ENCODE results near the gene HIPK2.

The HIPK2 gene

DNA sequence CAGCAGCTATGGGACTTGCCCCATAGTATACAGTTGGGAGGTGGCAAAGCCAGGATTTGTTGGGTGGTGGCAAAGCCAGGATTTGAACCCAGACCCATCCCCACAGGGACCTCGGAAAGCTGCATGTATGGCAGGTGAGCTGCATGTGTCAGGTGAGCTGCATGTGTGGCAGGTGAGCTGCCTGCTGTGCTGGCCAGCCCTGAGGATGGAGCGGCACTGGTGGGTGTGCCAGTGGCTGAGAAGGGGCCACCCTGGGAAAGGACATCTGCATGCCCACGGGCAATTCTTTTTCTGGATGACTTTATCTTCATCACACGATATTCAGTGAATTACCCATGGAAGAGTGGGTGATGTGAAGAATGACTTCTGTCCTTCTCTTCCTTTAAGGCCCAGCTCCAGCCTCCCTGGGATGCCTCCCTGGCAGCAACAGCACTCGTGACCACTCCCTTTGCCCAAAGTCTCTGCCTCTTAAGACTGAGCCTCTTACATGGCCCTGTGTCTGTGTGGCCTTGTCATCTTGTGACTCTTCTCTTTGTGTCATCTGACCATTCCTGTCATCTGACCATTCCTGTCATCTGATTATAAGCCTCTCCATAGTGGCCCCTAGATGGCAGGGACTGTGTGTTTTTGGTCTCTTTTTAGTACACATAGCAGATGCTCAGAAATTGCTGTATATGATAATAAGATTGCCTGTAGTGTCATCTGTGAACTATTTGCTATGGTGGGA, 229.3 kb downstream of the HIPK2 start:
- ChIA-PET CTCF (interaction anchor here (0.6 kb wide), 1 partner anchor 311 kb away, joined by 6 read pairs; no protein-coding TSS in a partner anchor), POLR2A (interaction anchor here (0.8 kb wide), 1 partner anchor 426 kb away, joined by 3 read pairs; no protein-coding TSS in a partner anchor)
- no peak for DNase-seq (ENCODE audit: extremely low spot score)
- no peak for TF ChIP-seq BHLHE40 (IDR thresholded peaks at IDR 0.05; ENCODE audit: borderline replicate concordance)
- no peak for TF ChIP-seq ARNT (IDR thresholded peaks at IDR 0.05)
- TF ChIP-seq FOXA1 (IDR thresholded peaks at IDR 0.05), result no peak
- TF ChIP-seq LEF1 (IDR thresholded peaks at IDR 0.05; ENCODE audit: borderline replicate concordance), result no peak
- no peak for TF ChIP-seq HDGF (IDR thresholded peaks at IDR 0.05; ENCODE audit: borderline replicate concordance)
- no peak for TF ChIP-seq FOXK2 (IDR thresholded peaks at IDR 0.05)
- TF ChIP-seq NFRKB (IDR thresholded peaks at IDR 0.05), result no peak
- no peak for TF ChIP-seq SUZ12 (IDR thresholded peaks at IDR 0.05)
- TF ChIP-seq TARDBP (IDR thresholded peaks at IDR 0.05), result no peak
- TF ChIP-seq SP1 (IDR thresholded peaks at IDR 0.05), result no peak

GRCh38 chr7:139544645-139545044, 233.2 kb downstream of the HIPK2 start:
- CTCF ChIA-PET, result no interaction called here
- TF ChIP-seq FOXA1 (IDR thresholded peaks at IDR 0.05), result no peak
- TF ChIP-seq BHLHE40 (IDR thresholded peaks at IDR 0.05; ENCODE audit: borderline replicate concordance), result no peak
- TF ChIP-seq SP1 (IDR thresholded peaks at IDR 0.05), result no peak
- TF ChIP-seq NFRKB (IDR thresholded peaks at IDR 0.05), result no peak
- TF ChIP-seq ARNT (IDR thresholded peaks at IDR 0.05), result no peak
- no peak for TF ChIP-seq HDGF (IDR thresholded peaks at IDR 0.05; ENCODE audit: borderline replicate concordance)
- no peak for TF ChIP-seq ELF4 (IDR thresholded peaks at IDR 0.05)
- no peak for TF ChIP-seq CTBP1 (IDR thresholded peaks at IDR 0.05; ENCODE audit: borderline replicate concordance)
- TF ChIP-seq L3MBTL2 (conservative IDR thresholded peaks at IDR 0.05), result no peak
- no peak for TF ChIP-seq FOXM1 (IDR thresholded peaks at IDR 0.05; ENCODE audit: borderline replicate concordance)
- no peak for TF ChIP-seq LEF1 (IDR thresholded peaks at IDR 0.05; ENCODE audit: borderline replicate concordance)
- TF ChIP-seq TARDBP (IDR thresholded peaks at IDR 0.05), result no peak
- TF ChIP-seq ZNF384 (IDR thresholded peaks at IDR 0.05), result no peak
- TF ChIP-seq SUZ12 (IDR thresholded peaks at IDR 0.05), result no peak
- TF ChIP-seq, protein P1, sequence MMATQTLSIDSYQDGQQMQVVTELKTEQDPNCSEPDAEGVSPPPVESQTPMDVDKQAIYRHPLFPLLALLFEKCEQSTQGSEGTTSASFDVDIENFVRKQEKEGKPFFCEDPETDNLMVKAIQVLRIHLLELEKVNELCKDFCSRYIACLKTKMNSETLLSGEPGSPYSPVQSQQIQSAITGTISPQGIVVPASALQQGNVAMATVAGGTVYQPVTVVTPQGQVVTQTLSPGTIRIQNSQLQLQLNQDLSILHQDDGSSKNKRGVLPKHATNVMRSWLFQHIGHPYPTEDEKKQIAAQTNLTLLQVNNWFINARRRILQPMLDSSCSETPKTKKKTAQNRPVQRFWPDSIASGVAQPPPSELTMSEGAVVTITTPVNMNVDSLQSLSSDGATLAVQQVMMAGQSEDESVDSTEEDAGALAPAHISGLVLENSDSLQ (IDR thresholded peaks at IDR 0.05), result no peak
- TF ChIP-seq FOXK2 (IDR thresholded peaks at IDR 0.05), result no peak
- no peak for DNase-seq (ENCODE audit: extremely low spot score)
- POLR2A ChIA-PET, result no interaction called here

DNA sequence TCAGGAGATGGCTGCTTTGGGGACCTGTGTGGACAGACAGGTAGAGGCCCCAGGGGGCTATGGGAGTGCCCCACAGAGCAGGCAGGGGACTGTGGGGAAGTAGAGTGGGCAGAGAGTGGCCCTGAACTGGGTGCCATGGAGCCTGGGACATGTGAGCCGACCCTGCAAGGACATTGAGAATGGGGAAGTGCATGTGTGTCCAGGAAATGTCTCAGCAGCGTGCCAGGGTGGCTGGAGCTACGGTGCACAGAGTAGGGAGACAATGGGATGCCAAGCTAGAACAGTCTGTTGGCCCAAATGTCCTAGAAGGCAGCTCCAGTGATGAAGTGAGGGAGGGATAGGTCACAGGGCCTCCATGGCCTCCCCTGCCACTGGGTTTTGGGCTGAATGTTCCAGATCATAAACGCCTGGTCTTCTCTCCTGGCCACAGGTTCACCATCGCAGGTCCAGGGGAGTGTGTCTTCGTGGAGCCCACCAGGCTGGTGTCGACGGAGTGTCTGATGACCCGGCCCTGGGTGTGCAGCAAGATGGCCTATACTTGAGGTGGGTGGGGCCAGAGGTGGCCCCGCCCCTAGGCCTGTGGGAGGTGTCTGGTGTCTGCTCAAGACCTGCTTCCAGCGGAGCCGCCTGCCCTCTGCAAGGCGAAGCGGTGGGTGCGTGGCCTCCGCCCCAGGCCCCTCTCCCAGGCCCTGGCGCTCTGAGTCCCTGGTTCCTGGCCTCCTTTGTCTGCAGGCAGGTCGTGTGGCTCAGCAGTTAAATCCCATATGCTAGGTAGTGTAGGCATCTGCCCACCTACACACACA, 233.8 kb downstream of the HIPK2 start:
- no peak for TF ChIP-seq L3MBTL2 (conservative IDR thresholded peaks at IDR 0.05)
- TF ChIP-seq TARDBP (IDR thresholded peaks at IDR 0.05), result no peak
- no peak for TF ChIP-seq FOXA1 (IDR thresholded peaks at IDR 0.05)
- no peak for TF ChIP-seq ZNF384 (IDR thresholded peaks at IDR 0.05)
- no peak for TF ChIP-seq CTBP1 (IDR thresholded peaks at IDR 0.05; ENCODE audit: borderline replicate concordance)
- no peak for TF ChIP-seq BHLHE40 (IDR thresholded peaks at IDR 0.05; ENCODE audit: borderline replicate concordance)
- TF ChIP-seq SUZ12 (IDR thresholded peaks at IDR 0.05), result no peak
- TF ChIP-seq, protein P1 (IDR thresholded peaks at IDR 0.05), result no peak
- TF ChIP-seq FOXM1 (IDR thresholded peaks at IDR 0.05; ENCODE audit: borderline replicate concordance), result no peak
- no peak for TF ChIP-seq ELF4 (IDR thresholded peaks at IDR 0.05)
- CTCF ChIA-PET, result no interaction called here

DNA sequence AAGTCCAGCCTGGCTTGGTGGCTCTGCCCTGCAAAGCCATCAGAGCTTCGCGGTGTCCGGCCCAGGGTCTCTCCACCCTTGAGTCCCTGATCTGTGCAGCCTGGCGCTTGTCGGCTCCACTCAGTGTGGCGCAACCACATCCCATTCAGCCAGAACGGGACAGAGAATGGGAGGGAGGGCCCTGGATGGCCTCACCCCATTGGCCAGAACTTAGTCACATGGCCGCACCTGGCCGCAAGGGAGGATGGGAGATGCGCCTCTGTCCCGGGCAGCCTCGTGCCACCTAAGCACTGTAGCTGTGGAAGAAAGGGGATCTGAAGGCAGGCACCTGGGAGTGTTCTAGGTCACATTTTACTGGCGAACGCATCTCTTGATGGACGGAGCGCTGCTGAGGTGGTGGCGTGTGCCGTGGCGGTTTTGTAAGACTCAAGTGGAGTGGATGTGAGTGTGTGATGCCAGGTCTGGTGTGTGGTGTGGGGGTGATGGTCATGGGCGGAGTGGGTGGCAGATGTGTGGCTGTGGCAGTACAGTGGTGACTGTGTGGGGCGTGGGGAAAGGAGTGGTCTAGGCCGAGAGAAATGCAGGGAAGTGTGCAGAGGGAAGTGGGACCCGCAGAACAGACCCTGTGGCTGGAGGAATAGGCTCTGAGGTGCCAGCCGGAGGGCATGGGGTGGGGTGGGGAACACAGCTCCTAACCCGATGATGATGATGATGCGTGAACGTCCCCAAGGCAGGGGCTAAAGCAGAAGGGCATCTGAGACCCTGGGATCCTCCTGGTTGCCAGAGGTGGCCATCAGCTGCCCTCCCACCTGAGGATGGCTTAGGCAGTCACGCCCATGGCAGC, 235.3 kb downstream of the HIPK2 start:
- TF ChIP-seq BHLHE40 (IDR thresholded peaks at IDR 0.05; ENCODE audit: borderline replicate concordance) (no peak), FOXA1 (IDR thresholded peaks at IDR 0.05) (no peak), TARDBP (IDR thresholded peaks at IDR 0.05) (no peak), FOXM1 (IDR thresholded peaks at IDR 0.05; ENCODE audit: borderline replicate concordance) (no peak), LEF1 (IDR thresholded peaks at IDR 0.05; ENCODE audit: borderline replicate concordance) (no peak), SP1 (IDR thresholded peaks at IDR 0.05) (no peak), ARNT (IDR thresholded peaks at IDR 0.05) (no peak), ELF4 (IDR thresholded peaks at IDR 0.05) (no peak), FOXK2 (IDR thresholded peaks at IDR 0.05) (no peak), ZNF384 (IDR thresholded peaks at IDR 0.05) (no peak)
- TF ChIP-seq, protein P1 (IDR thresholded peaks at IDR 0.05), result no peak
- no peak for DNase-seq (ENCODE audit: extremely low spot score)
- POLR2A ChIA-PET, result no interaction called here
- CTCF ChIA-PET, result interaction anchor here (1.3 kb wide), 1 partner anchor 12 kb away, joined by 5 read pairs; no protein-coding TSS in a partner anchor

More for the DNA sequence above, 233.8 kb downstream of the HIPK2 start:
- POLR2A ChIA-PET, result no interaction called here
- peak; percentile 59 for DNase-seq (ENCODE audit: extremely low spot score)

Data from HEK293T (cell line).